K562 treated with DMSO at 1 percent for 12 hours (cell line): ENCODE results near the gene ZNF316. TPM values are rescaled to one million over a fixed set of nuclear protein-coding genes. Genes with fewer than 3 reads are reported as not detected.

Experiments used
- total RNA-seq: library from RNA; unstranded; fragments of 300-600 nt; gene quantifications from 2 replicates; pipeline ENCODE4 v1.2.3, GENCODE V29; 2022; ENCODE audit not compliant: insufficient read depth

ZNF316 gene
- total RNA-seq = 14.9 and 28.4 TPM in 2 replicates

DNA sequence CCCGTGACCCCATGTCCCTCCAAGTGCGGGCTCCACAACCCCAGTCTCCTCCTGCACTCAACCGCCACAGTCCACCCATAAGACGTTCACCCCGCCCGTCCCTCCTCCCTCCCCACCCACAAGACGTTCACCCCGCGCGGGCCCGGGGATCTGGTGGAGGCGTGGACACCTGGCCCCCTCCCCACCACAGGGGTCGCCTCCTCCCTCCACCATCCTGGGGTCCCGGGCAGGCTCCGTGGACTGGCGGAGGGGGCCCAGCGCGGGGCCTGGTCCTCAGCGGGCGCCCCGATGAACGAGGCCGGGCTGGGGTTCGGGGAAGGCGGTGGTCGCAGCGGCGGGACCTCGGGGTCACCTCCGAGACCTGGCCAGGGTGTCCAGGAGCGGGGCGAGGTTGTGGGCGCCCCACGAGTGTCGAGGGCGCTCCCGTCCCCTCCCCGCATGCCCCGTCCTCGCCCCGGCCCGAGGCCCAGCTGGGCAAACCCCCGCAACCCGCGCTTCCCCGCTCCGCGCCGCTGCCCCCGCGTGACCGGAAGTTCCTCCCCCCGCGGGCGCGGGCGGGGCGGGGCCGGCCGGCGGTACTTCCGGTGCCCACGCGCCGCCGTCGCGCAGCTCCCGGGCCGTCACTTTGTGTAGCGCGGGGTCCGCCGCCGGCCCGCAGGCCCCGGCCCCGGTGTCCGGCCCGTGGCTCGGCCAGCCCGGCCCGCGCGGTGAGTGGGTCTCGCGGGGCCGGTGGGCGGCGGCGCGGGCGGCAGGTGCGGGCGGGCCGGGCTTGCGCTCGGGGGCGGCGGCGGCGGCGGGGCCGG lies at the start of gene ZNF316:
Gene ZNF316 (plus strand): TSS at position 578 of the 803 bp plus-strand sequence. CDS start 5,092 bp downstream, outside the sequence.

DNA sequence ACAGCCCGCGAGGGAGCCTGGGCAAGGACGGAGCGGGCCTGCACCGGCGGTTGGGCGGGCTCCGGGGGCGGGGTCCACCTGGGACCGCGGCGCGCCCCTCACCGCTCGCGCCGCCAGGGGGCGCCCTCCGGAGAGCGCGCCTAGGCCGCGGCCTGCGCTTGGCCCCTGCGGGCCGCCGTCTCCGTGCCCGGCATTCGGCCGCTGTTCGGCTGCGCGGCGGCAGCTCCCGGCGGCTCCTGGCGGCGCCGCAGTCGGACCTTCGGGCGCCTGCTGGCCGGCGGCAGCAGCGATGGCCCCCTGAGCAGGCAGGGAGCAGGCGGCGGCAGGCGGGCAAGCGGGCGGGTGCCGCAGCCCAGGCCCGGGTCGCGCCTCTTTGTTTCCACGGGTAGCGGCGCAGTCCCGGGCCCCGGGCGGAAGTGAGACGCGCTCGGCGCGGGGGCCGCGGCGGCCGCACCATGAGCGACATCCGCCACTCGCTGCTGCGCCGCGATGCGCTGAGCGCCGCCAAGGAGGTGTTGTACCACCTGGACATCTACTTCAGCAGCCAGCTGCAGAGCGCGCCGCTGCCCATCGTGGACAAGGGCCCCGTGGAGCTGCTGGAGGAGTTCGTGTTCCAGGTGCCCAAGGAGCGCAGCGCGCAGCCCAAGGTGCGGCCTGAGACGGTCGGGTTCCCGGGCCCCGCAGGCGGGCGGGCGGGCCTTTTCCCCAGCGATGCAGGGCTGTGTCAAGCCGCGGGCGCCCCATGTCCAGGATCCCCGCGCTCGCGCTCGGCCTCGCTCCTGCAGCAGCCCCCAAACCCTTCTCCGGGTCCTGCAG lies 47.1 kb upstream of the ZNF316 start, which contains the start of gene INTS15:
Gene INTS15 (plus strand): TSS at position 193 of the 816 bp plus-strand sequence. CDS start 263 bp downstream, at position 456.

DNA sequence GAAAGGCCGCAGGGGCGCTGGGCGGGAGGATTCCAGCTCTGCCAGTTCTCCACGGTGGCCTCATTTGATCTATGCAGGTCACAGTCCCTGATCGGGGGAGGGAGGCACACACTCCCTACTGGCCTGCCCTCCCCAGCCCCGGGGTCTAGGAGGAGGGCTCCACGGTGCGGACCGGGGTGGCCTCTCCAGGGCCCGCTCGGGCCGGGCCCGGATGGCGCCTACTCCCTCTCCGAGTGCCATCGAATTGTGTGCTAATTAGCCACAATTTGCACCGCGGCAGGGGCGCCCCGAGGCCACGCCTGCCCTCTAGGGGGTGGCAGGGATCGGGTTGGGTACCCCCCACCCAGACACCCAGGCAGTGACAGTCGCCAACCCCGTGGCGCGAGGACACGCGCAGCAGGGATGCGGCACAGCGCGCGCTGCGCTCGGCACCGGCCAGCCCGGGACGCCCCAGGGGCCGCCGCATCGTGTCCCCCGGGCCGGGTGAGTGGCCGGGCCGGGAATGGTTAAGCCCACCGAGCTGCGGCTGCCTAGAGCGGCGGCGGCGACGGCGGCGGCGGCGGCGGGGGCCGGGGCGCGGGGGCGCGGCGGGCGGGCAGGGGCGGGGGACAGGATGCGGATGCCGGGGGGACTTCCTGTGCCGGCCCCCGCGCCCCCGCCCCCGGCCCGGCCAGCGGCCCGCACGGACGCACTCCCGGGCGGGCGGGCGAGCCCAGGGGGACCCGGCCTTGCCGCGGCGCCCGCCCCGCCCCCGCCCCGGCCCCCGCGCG lies 22.0 kb upstream of the ZNF316 start, which contains the start of gene ZNF853:
Gene ZNF853 (plus strand): TSS at position 658 of the 770 bp plus-strand sequence. CDS start 565 bp downstream, outside the sequence.

Other genes with a start within 250 kb of the ZNF316 start
- 11.5 and 29.1 TPM in 2 replicates for gene DAGLB, start 189.4 kb upstream of the ZNF316 start, total RNA-seq
- gene KDELR2, start 153.2 kb upstream of the ZNF316 start, total RNA-seq = 59.2 and 92.4 TPM in 2 replicates
- not detected in 2 replicates for gene GRID2IP, start 85.9 kb upstream of the ZNF316 start, total RNA-seq
- 88.6 and 91.4 TPM in 2 replicates for gene ZDHHC4, start 59.9 kb upstream of the ZNF316 start, total RNA-seq
- gene INTS15, start 47.3 kb upstream of the ZNF316 start, total RNA-seq = 46.8 and 65.1 TPM in 2 replicates
- gene ZNF853, start 21.7 kb upstream of the ZNF316 start, total RNA-seq = not detected in 2 replicates
- gene ZNF12, start 69.6 kb downstream of the ZNF316 start, total RNA-seq = 11.3 and 13.7 TPM in 2 replicates
- gene RSPH10B2, start 116.8 kb downstream of the ZNF316 start, total RNA-seq = not detected in 2 replicates
- gene CCZ1B, start 189.0 kb downstream of the ZNF316 start, total RNA-seq = 17.9 and 21.5 TPM in 2 replicates